Activated CD8-positive, alpha-beta memory T cell treated with anti-CD3 and anti-CD28 coated beads for 36 hours (primary cell): ENCODE measurements around the gene HLCS. TPM values are rescaled to one million over a fixed set of nuclear protein-coding genes. Genes with fewer than 3 reads are reported as not detected.
"Not testable (repeated sequence)": the region's sequence is repeated elsewhere in the genome, so short reads cannot be mapped to it uniquely, and the experiment has no call there.

Experiments used
- CTCF ChIA-PET: fragments of 350-600 bp; sonication (Branson Sonifier 250); formaldehyde crosslinking; loops from one replicate; lab custom pipeline; 2021; ENCODE audit warnings: antibody characterized with exemption; lab: Charles Lee
- POLR2A ChIA-PET: fragments of 350-600 bp; sonication (Branson Sonifier 250); formaldehyde crosslinking; loops from one replicate; lab custom pipeline; 2021; ENCODE audit warnings: antibody characterized with exemption; lab: Charles Lee
- total RNA-seq, 2 experiments: library from RNA; stranded (reverse); gene quantifications; one replicate each; pipeline ENCODE4 v1.2.3, GENCODE V29; 2021

Gene HLCS
- total RNA-seq, result 10 to 100 TPM; 14.7 to 14.8 TPM

DNA sequence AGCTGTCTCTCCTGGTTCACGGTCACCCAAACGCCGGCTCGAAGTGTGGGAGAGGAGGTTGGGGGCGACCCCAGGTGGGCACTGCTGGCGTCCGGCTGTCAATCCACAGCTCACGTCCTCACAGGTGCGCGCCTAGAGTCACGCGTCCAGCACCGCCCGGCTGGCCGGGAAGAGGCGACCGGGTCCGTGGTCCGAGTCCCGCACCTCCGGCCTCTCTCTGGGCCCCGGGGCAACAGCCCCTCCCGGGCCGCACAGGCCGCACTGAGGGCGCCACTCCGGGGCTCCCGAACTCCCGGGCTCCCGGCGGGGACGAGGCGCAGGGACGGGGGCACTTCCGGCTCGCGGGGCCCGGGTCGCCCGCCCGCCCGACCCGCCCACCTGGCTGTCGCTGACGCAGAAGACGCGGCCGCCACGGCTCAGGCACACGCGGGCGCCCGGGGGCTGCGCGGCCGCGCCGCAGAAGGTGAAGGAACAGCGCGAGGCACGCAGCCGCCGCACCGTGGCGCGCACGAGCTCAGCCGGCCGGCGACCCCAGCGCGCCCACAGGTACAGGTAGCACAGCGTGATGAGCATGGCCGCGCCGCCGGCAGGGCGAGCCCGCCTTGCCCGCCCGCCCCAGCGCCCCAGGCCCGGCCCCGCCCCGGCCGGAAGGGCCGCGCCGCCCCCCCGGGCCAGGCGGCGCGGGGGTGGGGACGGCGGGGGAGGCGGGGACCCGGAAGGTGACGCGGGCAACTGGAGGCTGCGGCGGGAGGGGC, at the start of gene HLCS:
TSS of gene HLCS (minus strand) at position 604 of the 755 bp plus-strand sequence. CDS start at position 573, 31 bp downstream.
- ChIA-PET CTCF (interaction anchor here (0.7 to 1.5 kb wide), 3 partner anchors 10 to 44 kb away, joined by 3 to 5 read pairs (median 4); no protein-coding TSS in a partner anchor), POLR2A (interaction anchor here (0.6 to 1.0 kb wide), 6 partner anchors 10 to 597 kb away, joined by 3 to 5 read pairs (median 3); no protein-coding TSS in a partner anchor)

DNA sequence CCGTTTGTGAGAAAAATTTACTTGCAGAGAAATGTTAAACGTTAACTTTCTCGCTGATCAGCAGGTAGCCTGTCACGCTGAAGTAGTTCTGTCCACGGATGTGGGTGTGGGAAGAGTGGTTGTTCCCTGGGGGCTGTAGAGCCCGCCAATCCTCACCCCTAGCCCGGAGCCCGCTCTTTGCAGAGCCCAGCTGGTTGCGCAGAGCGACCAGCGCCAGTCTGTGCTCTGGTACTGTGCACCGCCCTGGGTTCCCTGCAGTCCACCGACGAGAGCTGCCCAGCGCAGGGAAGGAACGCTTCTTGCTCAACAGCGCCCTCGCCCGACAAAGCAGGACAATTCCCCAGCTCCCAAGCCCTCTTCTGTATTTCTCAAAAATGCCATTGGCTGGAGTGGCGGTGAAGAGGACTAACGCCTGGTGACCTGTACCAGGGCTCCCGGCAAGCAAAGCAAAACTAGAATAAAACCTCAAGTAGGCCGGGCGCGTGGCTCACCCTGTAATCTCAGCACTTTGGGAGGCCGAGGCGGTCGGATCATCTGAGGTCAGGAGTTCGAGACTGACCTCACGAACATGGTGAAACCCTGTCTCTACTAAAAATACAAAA, 43.4 kb upstream of the HLCS start:
- POLR2A ChIA-PET, result no interaction called here
- CTCF ChIA-PET, result interaction anchor here (0.6 to 1.7 kb wide), 7 partner anchors 9 to 44 kb away, joined by 3 to 9 read pairs (median 5); partner anchors contain the start of gene HLCS

DNA sequence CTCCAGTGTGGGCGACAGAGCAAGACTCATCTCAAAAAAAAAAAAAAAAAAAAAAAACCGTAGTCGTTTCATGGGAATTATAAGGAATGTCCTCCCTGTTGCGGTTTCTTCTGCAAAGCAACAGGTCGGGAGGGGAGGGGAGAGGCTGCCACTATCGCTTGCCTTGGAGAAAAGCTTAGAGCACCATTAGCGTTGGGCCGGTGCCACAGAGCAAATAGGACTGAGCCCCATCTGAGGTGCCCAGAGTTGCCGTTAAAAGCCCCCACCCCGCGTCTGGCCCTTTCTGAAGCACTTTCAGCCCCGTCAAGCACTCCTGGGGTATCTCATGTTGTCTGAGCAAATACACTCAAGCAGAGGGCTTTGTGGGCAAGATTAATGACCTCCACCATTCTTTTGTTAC, 42.3 kb upstream of the HLCS start:
- ChIA-PET CTCF (interaction anchor here (1.1 kb wide), 1 partner anchor 18 kb away, joined by 4 read pairs; no protein-coding TSS in a partner anchor), POLR2A (no interaction called here)

DNA sequence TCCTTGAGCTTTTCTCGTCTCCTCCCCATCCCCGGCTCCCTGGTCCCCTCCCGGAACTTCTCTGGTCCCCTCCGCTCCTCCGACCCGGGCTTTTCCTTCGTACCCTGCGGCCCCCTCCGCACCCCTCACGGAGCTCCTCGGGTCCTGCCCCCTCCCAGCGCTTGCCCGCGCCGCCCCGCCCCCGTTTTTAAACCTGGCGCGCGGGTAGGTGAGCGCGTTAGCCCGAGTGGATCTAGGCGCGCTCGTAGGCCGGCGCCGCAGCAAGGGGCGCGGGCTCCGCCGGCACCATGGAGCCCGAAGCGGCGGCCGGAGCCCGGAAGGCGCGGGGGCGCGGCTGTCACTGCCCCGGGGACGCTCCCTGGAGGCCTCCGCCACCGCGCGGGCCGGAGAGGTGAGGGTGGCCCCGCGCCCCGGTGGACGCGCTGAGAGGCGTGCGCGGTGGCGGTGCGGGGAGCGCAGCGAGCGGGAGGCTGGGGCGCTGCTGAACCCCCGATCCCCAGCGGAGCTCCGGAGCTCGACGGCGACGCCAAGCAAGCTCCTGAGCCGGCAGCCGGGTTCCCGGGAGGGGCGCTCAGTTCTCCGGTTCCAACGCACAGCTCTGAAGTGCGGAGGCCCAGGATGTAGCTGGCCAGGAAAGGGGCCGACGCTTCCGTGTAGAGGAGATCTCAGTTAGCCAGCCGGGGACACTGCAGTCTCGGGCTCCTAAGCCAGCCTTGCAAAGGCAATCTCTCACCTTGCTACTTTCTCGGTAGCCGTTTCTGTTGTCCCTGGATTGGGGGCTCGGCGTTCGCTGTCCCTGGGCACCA, 40.2 kb upstream of the HLCS start, which contains the start of gene RIPPLY3:
TSS of gene RIPPLY3 (plus strand) at position 217 of the 806 bp plus-strand sequence. CDS start at position 288, 71 bp downstream.
- CTCF ChIA-PET, result no interaction called here
- POLR2A ChIA-PET, result interaction anchor here (1.0 kb wide), 1 partner anchor 19 kb away, joined by 3 read pairs; no protein-coding TSS in a partner anchor

DNA sequence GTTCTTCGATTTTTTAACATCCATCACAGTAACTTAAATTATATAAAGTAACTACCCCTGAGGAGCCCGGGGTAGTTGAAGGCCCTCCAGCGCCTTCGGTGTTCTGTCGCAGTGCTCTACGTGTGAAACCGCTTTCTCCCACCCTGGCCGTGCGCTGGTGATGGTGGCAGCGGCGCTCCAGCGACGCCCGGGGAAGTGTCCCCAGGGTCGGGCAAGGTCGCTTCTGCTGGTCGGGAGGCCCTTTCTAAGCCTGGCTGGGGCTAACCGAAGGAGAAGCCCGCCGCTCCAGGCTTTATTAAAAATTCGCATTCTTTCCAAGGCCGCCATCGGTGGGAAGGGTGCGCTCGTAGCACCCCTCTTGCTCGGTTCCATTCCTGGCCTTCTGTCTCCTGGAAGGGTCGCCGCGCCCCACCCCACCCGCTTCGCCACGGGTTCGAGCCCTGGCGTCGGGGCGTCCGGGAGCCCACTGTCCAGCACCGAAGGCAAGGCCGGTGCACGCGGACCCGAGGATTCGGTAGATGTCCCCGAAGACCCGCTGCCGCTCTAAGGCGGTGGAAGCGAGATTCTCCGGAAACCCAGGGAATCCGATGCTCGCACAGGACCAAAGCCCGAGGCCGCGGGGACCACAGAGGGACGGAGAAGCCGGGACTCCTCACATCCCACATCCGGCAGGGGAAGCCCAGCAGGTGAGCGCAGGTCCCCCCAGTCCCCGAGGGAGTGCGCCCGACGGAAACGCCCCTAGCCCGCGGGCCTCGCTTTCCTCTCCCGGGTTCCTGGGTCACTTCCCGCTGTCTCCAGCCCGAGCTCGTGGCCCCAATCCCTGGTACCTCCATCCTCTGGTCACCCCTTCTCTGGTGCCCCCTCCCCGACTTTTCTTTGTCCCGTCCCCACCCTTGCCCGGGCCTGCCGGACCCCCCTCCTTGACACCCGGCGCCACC, 39.3 kb upstream of the HLCS start:
- POLR2A ChIA-PET, result interaction anchor here (1.0 kb wide), 1 partner anchor 18 kb away, joined by 3 read pairs; no protein-coding TSS in a partner anchor
- CTCF ChIA-PET, result interaction anchor here (0.7 kb wide), 2 partner anchors 28 to 563 kb away, joined by 3 read pairs; no protein-coding TSS in a partner anchor

DNA sequence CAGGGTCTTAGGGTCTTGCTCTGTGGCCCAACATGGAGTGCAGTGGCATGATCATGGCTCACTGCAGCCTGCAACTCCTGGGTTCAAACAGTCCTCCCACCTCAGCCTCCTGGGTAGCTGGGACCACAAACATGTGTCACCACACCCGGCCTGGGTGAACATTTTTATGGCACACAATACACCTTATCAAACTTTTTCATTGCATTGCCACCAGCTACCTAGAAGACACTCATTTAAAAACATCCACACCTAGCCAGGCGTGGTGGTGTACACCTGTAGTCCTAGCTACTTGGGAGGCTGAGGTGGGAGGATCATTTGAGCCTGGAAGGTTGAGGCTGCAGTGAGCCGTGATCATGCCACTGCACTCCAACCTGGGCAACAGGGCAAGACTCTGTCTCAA, 37.4 kb upstream of the HLCS start:
- POLR2A ChIA-PET, CTCF ChIA-PET: not testable (repeated sequence)

DNA sequence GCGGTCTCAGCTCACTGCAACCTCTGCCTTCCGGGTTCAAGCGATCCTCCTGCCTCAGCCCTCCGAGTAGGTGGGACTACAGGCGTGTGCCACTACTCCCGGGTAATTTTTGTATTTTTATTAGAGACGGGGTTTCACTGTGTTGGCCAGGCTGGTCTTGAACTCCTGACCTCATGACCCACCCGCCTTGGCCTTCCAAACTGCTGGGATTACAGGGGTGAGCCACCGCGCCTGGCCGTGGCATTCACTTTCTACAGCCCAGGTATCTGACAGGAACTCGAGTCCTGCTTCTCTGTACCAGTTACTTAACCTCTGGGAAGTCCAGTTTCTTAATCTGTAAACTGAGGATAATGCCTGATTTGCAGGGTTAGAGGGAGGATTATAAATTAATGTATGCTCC, 36.4 kb upstream of the HLCS start:
- CTCF ChIA-PET, result interaction anchor here (0.6 to 4.5 kb wide), 2 partner anchors 13 to 255 kb away, joined by 3 to 24 read pairs; no protein-coding TSS in a partner anchor
- POLR2A ChIA-PET, result not testable (repeated sequence)

DNA sequence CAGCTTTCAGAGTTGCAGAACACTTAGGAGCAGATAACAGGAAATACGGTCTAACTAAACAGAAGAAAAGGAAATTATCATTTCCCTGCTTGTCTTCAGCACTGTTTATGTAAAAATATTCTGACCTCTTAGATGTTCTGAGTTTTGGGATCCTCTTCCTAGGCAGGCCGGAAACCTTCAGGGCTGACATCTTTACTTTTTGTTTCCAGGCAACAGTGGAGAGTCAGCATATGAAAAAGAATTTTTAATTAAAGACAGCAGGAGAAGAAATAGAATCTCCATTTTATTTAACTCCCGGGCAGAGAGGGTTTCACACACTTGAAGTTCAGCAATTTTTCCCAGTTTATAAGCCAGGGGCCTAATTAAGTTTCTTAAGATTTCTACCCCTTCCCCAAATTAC, 35.0 kb upstream of the HLCS start:
- POLR2A ChIA-PET, result no interaction called here
- CTCF ChIA-PET, result interaction anchor here (0.5 to 4.5 kb wide), 2 partner anchors 11 to 38 kb away, joined by 3 to 24 read pairs; no protein-coding TSS in a partner anchor

DNA sequence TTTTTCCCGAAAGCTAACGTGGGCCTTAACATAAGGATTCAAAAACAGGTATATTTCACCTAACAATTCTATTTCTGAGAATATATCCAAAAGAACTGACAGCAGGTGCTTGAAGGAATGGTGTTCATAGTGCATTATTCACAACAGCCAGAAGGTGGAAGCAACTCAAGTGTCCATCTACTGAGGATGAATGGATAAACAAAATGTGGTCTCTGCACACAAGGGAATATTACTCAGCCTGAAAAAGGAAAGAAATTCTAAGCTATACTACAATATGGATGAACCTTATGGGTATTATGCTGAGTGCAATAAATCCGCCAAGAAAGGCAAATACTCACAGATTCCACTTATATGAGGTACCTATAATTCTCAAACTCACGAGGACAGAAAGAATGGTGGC, 33.9 kb upstream of the HLCS start:
- ChIA-PET POLR2A (interaction anchor here (0.6 kb wide), 1 partner anchor 611 kb away, joined by 7 read pairs; no protein-coding TSS in a partner anchor), CTCF (interaction anchor here (4.5 kb wide), 1 partner anchor 10 kb away, joined by 24 read pairs; no protein-coding TSS in a partner anchor)

DNA sequence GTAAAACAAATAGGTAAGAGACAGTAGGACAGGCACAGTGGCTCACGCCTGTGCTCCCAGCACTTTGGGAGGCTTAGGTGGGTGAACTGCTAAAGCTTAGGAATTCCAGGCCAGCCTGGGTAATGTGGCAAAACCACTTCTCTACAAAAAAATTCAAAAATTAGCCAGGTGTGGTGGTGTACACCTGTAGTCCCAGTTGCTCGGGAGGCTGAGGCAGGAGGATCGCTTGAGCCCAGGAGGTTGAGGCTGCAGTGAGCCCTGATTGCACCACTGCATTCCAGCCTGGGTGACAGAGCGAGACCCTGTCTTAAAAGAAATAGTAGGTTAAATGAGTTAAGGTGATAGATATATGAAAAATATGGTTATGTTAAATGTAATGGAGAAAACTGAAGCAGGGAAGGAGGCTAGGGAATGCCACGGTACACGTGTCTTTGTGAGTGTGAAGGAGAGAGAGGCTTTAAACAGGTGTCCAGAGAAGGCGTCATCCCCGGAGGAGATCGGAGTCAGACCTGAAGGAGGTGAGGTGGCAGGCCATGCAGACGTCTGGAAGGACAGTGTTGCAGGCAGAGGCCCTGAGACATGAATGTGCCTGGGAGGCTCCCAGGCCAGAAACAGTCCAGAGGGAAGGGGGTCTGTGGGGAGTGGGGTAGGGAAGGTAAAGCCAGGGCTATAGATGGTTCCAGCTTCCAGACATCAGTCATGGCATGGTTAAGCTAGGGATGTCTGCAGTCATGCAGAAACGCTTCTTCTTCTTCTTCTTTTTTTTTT, 32.8 kb upstream of the HLCS start:
- POLR2A ChIA-PET, result no interaction called here

DNA sequence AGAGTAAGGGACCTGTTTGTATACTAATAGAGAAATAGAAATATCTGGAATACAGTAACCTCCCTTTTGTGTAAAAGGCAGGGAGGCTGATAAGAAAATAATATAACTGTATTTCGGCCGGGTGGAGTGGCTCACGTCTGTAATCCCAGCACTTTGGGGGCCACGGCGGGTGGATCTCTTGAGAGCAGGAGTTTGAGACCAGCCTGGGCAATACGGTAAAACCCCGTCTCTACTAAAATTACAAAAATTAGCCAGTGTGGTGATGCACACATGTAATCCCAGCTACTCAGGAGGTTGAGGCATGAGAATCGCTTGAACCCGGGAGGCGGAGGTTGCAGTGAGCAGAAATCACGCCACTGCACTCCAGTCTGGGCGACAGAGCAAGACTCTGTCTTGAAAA, 28.8 kb upstream of the HLCS start:
- CTCF ChIA-PET, POLR2A ChIA-PET: not testable (repeated sequence)

More for the DNA sequence above, 32.8 kb upstream of the HLCS start:
- CTCF ChIA-PET, result interaction anchor here (4.5 kb wide), 1 partner anchor 9 kb away, joined by 24 read pairs; no protein-coding TSS in a partner anchor

DNA sequence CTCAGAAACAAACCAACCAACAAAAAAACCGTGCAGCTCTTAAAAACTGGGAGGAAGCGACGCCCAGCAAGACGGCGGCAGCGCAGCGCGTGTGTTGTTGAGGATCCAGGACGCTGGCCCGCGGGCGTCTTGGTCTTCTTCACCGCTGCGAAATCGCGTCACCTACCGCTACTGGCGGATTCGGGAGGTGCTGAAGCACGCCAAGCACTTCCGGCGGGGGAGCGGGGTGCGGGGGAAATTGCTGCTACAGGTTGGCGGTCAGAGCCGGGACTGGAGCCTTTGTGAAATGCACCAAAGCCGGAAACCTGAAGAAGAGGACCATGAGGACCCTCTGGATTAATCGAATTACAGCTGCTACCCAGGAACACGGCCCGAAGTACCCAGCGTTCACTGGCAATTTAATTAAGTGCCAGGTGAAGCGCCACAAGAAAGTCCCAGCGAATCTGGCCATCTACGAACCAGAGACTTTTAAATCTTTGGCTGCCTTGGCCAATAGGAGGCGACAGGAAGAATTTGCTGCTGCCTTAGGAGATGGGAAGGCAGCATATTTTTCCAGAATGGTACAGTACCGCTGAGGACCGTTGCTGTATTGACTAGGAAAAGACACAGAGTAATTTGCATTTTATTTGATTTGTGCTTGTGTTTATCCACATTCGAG, 28.2 kb upstream of the HLCS start:
- ChIA-PET CTCF (no interaction called here), POLR2A (no interaction called here)

DNA sequence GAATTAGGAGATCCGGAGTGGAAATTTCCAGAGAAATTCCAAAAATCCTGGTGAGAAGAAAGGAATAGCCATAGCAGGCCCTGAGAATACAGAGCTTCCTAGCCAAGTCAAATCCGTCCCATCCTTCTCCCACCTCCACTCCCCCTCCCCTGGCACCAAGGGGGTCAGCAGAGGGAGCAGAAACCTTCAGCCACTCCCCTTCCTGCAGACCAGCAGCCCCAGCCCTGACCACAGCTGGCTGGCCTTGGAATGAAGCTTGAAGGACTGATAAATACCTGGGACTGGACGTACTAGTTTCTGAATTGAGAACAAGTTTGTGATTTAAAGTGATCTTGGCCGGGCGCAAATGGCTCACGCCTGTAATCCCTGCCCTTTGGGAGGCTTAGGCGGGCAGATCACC, 26.2 kb upstream of the HLCS start:
- ChIA-PET CTCF (no interaction called here), POLR2A (no interaction called here)

DNA sequence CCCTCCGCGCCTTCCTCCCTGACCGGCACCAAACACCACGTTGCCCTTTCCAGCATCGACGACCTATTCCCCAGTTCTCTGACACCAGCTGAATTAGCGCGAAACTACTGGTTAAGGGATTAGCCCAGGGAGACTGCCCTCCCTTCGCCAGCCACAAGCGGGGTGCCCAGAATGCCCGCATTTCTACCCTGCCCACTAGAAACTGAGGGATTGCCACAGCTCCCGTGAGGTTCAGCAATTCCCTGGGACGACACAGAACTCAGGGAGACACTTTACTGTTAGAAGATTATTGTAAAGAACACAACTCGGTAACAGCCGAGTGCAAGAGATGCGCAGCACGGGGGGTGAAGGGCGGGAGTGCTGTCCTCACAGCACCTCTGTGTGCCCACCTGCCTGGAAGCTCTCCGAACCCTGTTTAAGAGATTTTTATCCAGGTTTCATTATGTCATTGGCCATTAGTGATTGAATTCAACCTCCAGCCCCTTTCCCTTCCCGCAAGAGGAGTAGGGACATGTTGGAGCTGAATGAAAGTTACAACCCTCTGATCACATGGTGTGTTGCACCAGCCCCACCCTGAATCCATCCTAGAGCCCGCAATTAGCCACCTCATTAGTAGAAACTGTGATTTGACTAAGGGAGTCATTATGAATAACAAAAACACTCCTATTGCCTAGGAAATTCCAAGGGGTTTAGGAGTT, 24.2 kb upstream of the HLCS start:
- ChIA-PET POLR2A (interaction anchor here (0.6 kb wide), 1 partner anchor 25 kb away, joined by 5 read pairs; no protein-coding TSS in a partner anchor), CTCF (interaction anchor here (1.0 to 2.9 kb wide), 9 partner anchors 10 to 129 kb away, joined by 3 to 24 read pairs (median 4); no protein-coding TSS in a partner anchor)

DNA sequence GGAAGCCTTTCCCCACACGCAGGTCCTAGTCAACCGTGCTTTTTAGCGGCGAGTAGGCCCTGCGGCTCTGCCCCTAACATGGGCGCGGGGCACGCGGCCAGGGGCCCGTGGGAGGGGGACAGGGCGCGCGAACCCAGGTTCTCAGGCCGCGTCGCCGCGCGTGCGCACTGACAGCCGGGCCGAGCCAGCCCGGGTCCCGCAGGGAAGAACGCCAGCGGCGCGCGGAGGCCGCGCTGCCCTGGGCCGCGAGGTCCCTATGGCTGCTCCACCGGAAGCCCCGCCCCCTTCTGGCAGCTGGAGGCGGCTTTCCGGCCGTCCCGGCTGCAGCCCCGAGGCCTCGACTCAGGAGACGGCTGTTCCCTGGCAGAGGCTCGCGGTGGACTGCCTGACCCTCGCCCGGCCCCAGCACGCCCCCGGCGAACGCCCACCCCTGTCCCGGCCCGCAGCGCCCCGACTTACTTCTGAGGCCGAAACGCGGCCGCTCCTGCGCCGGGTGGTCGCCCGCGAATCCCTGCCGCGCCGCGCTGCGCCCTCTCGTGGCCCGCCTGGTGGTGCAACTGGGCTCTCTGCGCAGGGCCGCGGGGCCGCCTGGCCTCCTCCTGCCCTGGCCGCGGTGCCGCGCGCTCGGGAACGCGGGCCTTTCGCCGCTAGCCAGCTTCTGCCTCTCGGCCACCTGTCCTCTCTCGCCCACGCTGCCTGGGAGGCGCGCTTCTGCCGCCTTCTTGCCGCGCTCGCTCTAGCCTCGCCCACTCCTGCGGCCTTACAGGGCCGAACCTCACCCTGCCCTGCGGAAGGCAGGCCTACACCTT, 23.4 kb upstream of the HLCS start:
- ChIA-PET CTCF (interaction anchor here (0.6 to 2.9 kb wide), 13 partner anchors 11 to 130 kb away, joined by 3 to 24 read pairs (median 4); no protein-coding TSS in a partner anchor), POLR2A (interaction anchor here (0.6 to 0.7 kb wide), 3 partner anchors 23 to 249 kb away, joined by 3 to 12 read pairs (median 4); partner anchors contain the start of gene HLCS)
